Motor neuron (in vitro differentiated cells): Measurements from ENCODE around the gene DAB1. TPM values are rescaled to one million over a fixed set of nuclear protein-coding genes. Genes with fewer than 3 reads are reported as not detected.
A peak's percentile ranks its signal among the peaks of the same experiment; 100 is the strongest.

ENCODE experiments used
- ATAC-seq, 8 experiments: fragments of 200-7000 bp; cut with Tn5 transposase; replicated peaks in 6 of 8; 2 replicates each; pipeline ENCODE4 v1.8.0; 2021; ENCODE audit warnings: mild to moderate bottlenecking in 8 of 8, moderate library complexity in 8 of 8
- H3K27ac ChIP-seq, 2 donors: fragments of 250-450 bp; sonication (Bioruptor Pico); 2 replicates each; pipeline ENCODE4 v1.9.0; 2021; ENCODE audit warnings: antibody characterized with exemption in 2 of 2, mild to moderate bottlenecking in 2 of 2, moderate library complexity in 1 of 2
- H3K4me1 ChIP-seq, 2 donors: fragments of 250-450 bp; sonication (Bioruptor Pico); replicated peaks in 1 of 2; 2 replicates each; pipeline ENCODE4 v1.6.1; 2021; ENCODE audit warnings: antibody characterized with exemption in 2 of 2, mild to moderate bottlenecking in 2 of 2, moderate library complexity in 1 of 2
- H3K4me3 ChIP-seq, 5 donors: fragments of 250-450 bp; sonication (Bioruptor Pico); 2 replicates each; pipeline ENCODE4 v1.9.0; 2021; ENCODE audit warnings: antibody characterized with exemption in 5 of 5, mild to moderate bottlenecking in 5 of 5, moderate library complexity in 4 of 5
- WGBS, 10 experiments: fragments of 450-650 bp; shearing (Covaris generic); methylation state at CpG; one replicate each; pipeline ENCODE4 v1.0.0; 2022; 5-methylcytosine and 5-hydroxymethylcytosine counted together
- in situ Hi-C, 9 experiments: fragments of 400-800 bp; cut with MboI; loops; one replicate each; pipeline ENCODE4 v1.15.0; 2021; ENCODE audit warnings: low sequenced_read_pairs in 9 of 9, low pct_unique_long_range_greater_than_20kb in 2 of 9; ENCODE audit not compliant: unreplicated experiment in 9 of 9
- total RNA-seq, 8 experiments: library from RNA; unstranded; fragments of 300-600 nt; gene quantifications; 2 replicates each; pipeline versions ENCODE4 v1.2.3 to v1.2.4, GENCODE V29; 2022

Gene DAB1
- total RNA-seq, 8 experiments from 2014 or later: 1.4 to 38.4 (median 13.2) TPM

DNA sequence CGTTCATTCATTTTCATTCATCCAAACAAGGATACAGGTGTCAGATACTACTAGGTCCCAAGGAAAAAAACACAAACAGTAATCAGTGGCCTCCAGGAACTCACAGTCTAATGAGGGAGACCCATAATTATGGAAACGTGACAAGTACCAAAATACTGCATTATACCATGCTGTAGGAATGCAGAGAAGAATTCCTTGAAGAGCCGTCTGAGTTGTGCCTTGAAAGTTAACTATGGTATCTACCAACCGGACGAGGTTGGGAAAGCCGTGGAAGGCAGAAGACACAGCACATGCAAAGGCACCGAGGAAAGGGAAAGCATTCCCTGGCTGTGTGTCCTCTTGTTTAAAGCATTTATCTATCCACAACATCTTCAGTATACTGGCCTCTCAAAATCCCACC is 206.0 kb downstream of the DAB1 start:
- H3K4me3 ChIP-seq: no peak overlapping the region
- no peak overlapping the region for H3K27ac ChIP-seq
- in situ Hi-C loops: no loop called here
- ATAC-seq: no peak
- 31 to 100% (median 88%) methylated on average over 2 to 6 of the region's 7 CpGs; no CpG with 5 or more reads in 2 of the 10 experiments for WGBS, 10 experiments
- peaks cover 15% of the 10 kb centered on the region in 2 donors for H3K4me1 ChIP-seq

DNA sequence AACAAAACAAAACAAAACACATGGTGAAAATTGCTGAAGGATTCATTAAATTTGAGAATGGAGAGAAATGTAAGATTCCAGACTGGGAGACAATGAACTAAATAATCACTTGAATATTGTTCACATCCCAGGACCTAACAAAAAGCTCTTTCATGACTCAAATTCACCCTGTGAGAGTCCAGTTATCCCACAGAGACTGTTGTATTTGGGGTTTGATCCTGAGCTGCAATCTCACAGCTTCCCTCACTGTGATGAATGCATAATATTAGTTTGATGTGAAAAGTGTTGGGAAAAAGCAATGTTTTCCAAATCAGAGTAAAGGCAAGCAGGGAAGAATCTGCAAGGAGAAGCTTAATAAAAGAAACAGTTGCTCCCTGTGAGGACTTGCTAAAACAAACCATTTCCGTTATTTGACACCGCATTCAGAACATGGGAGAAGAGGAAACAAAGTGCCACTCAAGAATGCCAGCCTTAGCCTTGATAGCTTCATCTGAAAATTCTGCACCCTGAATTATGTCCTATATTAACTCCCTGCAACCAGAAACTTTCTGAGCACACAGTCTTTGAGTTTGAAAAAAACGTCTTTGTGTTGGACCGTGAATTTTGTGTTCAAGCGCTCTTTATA is 208.8 kb downstream of the DAB1 start:
- ATAC-seq: no peak
- in situ Hi-C loops: no loop called here
- Histone ChIP-seq H3K27ac (no peak overlapping the region), H3K4me3 (no peak overlapping the region), H3K4me1 (peaks cover 15% of the 10 kb centered on the region in 2 donors)
- WGBS, 10 experiments: 66 to 100% (median 73%) methylated on average over 2 to 5 of the region's 5 CpGs; no CpG with 5 or more reads in 1 of the 10 experiments

DNA sequence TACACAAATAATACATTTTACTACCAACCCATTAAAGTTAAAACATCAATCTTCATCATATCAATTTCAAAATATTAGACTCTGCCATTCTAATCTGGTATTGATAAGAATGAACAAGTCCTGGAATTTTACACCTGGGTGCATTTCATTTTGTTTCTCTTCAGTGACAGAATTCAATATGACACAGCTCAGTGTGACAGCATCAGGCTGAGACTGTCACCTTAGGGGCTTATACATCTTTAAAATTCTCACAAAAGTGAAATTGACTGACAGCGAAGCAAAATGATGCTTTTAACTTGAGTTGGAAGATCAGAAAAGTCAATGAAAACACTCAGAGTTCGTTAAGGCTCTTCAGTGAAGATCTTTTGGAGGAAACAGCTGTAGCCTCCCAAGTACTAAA is 213.0 kb downstream of the DAB1 start:
- 35 to 100% (median 86%) methylated on average over 1 to 2 of the region's 2 CpGs; no CpG with 5 or more reads in 3 of the 10 experiments for WGBS, 10 experiments
- in situ Hi-C loops: no loop called here
- no peak for ATAC-seq
- no peak overlapping the region for H3K27ac ChIP-seq
- H3K4me3 ChIP-seq: no peak overlapping the region
- H3K4me1 ChIP-seq: peaks cover 17 to 19% of the 10 kb centered on the region in 2 donors

DNA sequence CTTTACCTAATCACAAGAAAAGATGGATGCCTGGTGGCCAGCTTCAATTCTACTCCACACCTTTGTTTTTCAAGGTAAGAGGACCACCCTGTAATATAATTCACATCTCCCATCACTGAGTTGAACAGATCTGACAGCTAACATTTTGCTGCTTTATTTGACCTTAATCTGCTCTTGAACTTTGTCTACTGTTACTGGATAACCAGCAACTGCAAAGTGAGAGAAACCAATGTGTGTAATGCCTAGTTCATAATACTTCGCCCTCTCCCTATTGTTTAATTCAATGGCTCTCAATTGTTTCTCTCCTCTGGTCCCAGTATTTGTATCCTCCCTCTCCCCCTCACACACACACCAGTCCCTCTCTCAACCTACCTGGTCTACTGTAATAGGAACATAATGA is 214.4 kb downstream of the DAB1 start:
- in situ Hi-C loops: no loop called here
- H3K4me3 ChIP-seq: no peak overlapping the region
- ATAC-seq: no peak
- 71 to 100% (median 96%) methylated on average over 1 of the region's 1 CpG; no CpG with 5 or more reads in 4 of the 10 experiments for WGBS, 10 experiments
- no peak overlapping the region for H3K27ac ChIP-seq
- H3K4me1 ChIP-seq: peaks cover 21 to 22% of the 10 kb centered on the region in 2 donors

DNA sequence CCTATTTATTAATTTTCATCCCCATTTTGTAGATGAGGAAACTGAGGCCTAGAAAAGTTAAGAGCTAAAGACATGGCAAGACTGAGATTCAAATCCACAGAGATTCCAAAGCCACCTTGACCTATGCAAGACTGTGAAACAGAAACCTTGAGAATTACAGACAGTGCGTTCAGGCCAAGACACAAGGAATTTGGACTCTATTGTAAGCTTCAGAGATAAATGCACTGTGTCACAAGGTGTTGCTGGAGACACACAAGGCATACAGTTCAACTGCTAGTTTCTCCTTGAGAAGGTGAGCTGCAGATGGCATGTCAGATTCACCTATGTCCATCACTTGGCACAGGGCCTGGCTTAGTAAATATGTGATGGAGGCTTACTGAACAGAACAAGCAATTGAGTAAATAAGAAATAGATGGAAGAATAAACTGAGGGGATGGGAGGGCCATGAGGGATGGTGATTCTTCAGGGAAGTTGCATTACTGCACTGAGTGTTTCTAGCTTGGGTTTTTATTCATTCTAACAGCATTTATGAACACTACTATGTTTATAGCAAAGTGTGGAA is 215.0 kb downstream of the DAB1 start:
- Histone ChIP-seq H3K4me1 (peaks cover 22 to 23% of the 10 kb centered on the region in 2 donors), H3K27ac (no peak overlapping the region), H3K4me3 (no peak overlapping the region)
- ATAC-seq: no peak
- WGBS, 10 experiments: 20 to 100% (median 100%) methylated on average over 1 of the region's 1 CpG; no CpG with 5 or more reads in 4 of the 10 experiments
- in situ Hi-C loops: no loop called here

DNA sequence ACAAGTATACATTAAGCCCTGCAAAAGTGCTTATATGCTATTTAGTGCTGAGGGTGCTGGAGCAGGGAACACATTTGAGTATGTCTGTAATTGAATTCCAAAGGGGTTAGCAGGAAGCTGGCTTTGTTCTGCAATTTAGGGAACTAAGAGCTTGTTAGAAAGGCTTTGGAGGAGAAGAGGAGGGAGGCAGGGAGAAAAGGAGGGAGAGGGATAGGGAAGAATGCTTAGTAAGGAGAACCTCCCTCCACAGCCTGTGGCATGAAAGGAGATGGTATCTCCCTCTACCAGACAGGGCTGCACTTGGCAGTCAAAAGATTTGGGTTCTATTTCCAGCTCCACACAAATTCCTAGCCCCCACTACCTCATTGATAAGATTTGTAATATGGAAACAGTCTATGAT is 217.8 kb downstream of the DAB1 start:
- in situ Hi-C loops: no loop called here
- H3K27ac ChIP-seq: no peak overlapping the region
- peaks cover 22 to 23% of the 10 kb centered on the region in 2 donors for H3K4me1 ChIP-seq
- H3K4me3 ChIP-seq: no peak overlapping the region
- peak in 1 of 8 experiments; percentile 52 for ATAC-seq

DNA sequence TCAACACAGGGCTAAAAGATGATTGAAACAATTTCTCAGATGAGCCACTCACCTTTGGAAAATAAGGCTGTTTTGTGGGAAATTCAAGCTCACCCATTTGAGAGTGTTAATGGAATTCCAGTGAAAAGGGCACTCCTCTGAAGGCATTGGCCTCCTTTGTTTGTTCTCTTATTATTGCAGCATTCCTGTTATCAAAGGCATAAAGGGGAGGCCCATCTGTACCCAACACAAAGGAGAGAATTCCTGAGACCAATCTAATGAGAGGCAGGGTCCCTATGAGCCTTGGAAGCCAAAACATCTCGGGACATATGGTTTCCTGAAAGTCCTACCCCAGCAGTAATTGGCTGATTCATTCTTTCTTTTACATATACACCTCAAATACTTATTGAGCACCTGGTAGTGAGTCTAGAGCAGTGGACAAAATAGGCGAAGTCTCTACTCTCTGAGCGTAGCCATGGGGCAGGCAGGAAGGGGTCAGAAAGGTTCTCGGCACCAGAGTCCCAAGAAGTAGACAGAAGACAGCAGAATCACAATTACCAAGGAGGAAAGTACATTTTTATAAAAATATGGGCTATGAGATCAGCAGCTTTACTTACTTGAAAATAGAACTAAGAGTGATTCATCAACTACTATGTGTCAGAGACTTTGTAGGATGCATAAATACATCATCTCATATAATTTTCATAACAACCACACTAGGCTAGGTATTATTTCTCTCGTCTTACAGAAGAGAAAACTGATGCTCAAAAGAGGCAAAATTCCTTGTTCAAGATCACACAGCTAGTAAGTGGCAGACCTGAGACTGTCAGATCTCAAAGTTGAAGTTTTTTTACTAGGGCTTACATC is 218.7 kb downstream of the DAB1 start:
- Histone ChIP-seq H3K4me1 (peaks cover 22 to 23% of the 10 kb centered on the region in 2 donors), H3K27ac (no peak overlapping the region), H3K4me3 (no peak overlapping the region)
- WGBS, 10 experiments: 22 to 100% (median 62%) methylated on average over 1 to 5 of the region's 5 CpGs; no CpG with 5 or more reads in 2 of the 10 experiments
- in situ Hi-C loops: no loop called here
- peak in 6 of 8 experiments; percentile 31 to 79 (median 74) for ATAC-seq

DNA sequence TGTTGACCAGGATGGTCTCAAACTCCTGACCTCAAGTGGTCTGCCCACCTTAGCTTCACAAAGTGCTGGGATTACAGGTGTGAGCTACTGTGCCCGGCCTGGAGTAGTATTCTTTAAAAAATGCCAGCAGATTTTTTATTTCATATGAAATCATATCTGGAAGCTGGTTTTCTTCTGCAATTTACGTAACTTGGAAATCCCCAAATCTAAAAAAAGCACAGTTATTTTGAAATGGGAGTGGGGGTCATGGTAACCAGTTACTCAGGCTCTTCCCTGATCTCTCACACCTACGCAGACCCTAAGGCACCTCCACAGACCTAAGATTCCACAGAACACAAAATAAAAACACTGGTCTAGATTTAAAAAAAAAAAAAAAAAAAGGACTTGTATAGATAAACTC is 219.8 kb downstream of the DAB1 start:
- H3K27ac ChIP-seq: no peak overlapping the region
- in situ Hi-C loops: no loop called here
- H3K4me1 ChIP-seq: peaks cover 17 to 20% of the 10 kb centered on the region in 2 donors
- WGBS, 10 experiments: 69 to 100% (median 92%) methylated on average over 1 to 3 of the region's 3 CpGs; no CpG with 5 or more reads in 1 of the 10 experiments
- no peak for ATAC-seq
- no peak overlapping the region for H3K4me3 ChIP-seq

DNA sequence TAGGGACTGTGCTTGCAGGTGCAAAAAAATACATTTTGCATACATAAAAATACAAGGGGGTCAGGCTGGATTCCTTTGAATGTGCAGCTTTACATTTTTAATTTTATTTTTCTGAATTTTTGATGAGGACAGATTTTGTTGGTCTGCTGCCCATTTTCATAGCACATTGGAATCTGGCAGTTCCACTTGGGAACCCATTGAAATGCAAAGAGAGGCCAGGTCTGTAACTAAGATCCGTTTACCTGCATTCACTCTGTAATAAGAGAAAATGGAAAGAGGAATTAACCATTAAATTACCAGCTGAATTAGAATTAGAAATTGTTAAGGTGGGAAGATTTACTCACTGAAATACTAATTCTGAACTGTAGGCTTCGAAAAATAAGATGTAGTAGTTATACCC is 221.6 kb downstream of the DAB1 start:
- ATAC-seq: no peak
- 11 to 100% (median 42%) methylated on average over 1 to 2 of the region's 2 CpGs; no CpG with 5 or more reads in 2 of the 10 experiments for WGBS, 10 experiments

DNA sequence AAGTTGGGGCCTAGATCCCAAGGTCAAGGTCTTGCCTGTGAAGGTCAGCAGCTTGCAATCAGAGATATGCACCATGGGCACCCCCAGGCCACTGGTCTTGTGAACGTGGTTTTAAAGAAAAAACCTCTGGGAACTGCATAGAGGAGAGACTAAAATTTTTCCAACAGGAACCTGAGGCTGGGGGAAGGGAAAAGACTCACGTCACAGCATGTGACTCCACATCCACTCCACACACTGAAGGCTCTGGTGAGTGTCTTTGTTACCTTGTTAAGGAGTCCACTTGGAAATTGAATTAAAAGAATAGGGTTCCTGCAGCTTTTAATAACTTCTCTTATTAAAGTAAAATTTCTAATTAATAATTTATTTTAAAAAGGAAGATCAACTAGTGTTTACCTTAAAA is 224.9 kb downstream of the DAB1 start:
- ATAC-seq: peak in 1 of 8 experiments; percentile 20
- in situ Hi-C loops: no loop called here
- Histone ChIP-seq H3K4me3 (no peak overlapping the region), H3K4me1 (peaks cover 5 to 15% of the 10 kb centered on the region in 2 donors), H3K27ac (no peak overlapping the region)
- WGBS, 10 experiments: 0 to 100% (median 52%) methylated on average over 1 to 2 of the region's 2 CpGs

More for the DNA sequence above, 221.6 kb downstream of the DAB1 start:
- in situ Hi-C loops: no loop called here
- H3K27ac ChIP-seq: no peak overlapping the region
- H3K4me1 ChIP-seq: peaks cover 21 to 35% of the 10 kb centered on the region in 2 donors
- H3K4me3 ChIP-seq: no peak overlapping the region

DNA sequence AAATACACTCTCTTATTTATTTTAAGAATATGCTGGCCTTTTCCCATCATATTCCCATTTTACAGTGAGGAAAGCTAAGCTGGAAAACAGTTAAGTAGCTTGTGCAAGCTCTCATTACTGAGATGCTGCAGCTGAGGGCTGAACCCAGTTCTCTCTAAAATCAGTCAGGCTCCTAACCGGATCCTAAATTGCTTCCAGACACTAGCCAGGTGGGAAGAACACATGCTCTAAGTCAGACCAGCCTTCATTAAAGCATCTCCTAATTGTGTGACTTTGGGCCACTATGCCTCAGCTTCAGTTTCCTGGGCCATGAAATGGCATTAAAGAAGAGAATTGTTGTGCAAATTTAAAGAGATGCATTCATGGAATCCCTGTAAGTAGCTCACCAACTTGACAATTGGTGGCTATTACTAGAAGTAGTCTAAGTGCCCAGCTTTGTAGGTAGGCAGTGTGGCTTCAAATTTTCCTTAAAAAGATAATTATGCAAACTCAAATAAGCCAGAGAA is 228.4 kb downstream of the DAB1 start:
- H3K4me3 ChIP-seq: no peak overlapping the region
- WGBS, 10 experiments: 20 to 80% (median 50%) methylated on average over 1 of the region's 1 CpG; no CpG with 5 or more reads in 4 of the 10 experiments
- in situ Hi-C loops: no loop called here
- H3K4me1 ChIP-seq: peaks cover 5 to 15% of the 10 kb centered on the region in 2 donors
- ATAC-seq: no peak
- H3K27ac ChIP-seq: no peak overlapping the region

DNA sequence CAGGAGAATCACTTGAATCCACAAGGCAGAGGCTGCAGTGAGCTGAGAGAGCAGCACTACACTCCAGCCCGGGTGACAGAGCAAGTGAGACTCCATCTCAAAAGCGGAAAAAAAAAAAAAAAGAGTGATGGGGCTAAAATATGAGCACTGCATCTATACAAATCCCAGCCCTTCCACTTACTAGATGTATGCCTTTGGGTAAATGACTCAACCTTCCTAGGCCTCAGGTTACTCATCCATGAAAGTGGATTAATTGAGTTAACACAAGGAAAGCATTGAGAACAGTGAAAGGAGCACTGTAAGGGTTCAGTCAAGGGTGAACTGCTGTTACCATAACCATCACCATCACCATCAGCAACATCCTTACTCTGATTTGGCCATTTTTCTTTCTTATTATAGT is 231.6 kb downstream of the DAB1 start:
- H3K4me1 ChIP-seq: no peaks in the 10 kb centered on the region
- 47 to 100% (median 81%) methylated on average over 1 to 2 of the region's 2 CpGs; no CpG with 5 or more reads in 4 of the 10 experiments for WGBS, 10 experiments
- H3K27ac ChIP-seq: no peak overlapping the region
- in situ Hi-C loops: no loop called here
- peak in 5 of 8 experiments; percentile 60 to 76 (median 73) for ATAC-seq
- H3K4me3 ChIP-seq: no peak overlapping the region

DNA sequence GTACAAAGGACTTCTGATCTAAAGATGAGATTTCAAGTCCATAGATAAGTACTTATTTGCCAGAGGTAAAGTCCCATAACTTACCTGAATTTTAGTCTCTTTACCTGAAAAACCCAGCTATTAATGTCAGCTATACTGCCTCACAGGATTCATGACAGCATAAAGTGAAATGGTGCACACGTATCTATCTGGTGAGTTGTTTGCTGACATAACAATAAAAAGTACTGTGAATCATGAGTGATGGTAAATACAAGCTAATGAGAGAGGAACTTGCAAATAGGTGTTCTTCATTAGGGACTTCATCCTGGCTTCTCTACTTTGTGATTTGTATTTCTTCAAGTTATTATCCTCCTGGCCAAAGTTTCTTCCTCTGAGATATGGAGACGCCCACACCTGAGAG is 233.0 kb downstream of the DAB1 start:
- Histone ChIP-seq H3K4me3 (no peak overlapping the region), H3K4me1 (no peaks in the 10 kb centered on the region), H3K27ac (no peak overlapping the region)
- no peak for ATAC-seq
- 45 to 100% (median 92%) methylated on average over 1 to 2 of the region's 2 CpGs; no CpG with 5 or more reads in 3 of the 10 experiments for WGBS, 10 experiments
- in situ Hi-C loops: no loop called here
